Cardiac fibroblast (primary cell): ENCODE data around the gene PIGX.
"Not testable (repeated sequence)": the region's sequence is repeated elsewhere in the genome, so short reads cannot be mapped to it uniquely, and the experiment has no call there.

ENCODE experiments used
- DNase-seq, 2 donors: peaks; one replicate each; pipeline versions ENCODE4 v3.0.0 to v3.0.0-alpha.2; 2010; ENCODE audit warnings: low read depth in 2 of 2
- H3K4me3 ChIP-seq, 2 donors: replicated peaks in 1 of 2; 1 replicate in 1 of 2; 2 replicates in 1 of 2; pipeline ENCODE4 v1.5.1; 2011; ENCODE audit warnings: low read depth in 2 of 2, low read length in 2 of 2, mild to moderate bottlenecking in 2 of 2, moderate library complexity in 1 of 2
- CTCF ChIP-seq: IDR thresholded peaks from one replicate; pipeline ENCODE4 v1.5.1; 2011; ENCODE audit warnings: low read depth, mild to moderate bottlenecking, low read length, inconsistent platforms

The PIGX gene

GRCh38 chr3:196700801-196701200 is 11.4 kb upstream of the PIGX start:
- no peak for TF ChIP-seq CTCF
- no peak overlapping the region for H3K4me3 ChIP-seq
- no peak for DNase-seq

GRCh38 chr3:196706327-196706726 is 5.8 kb upstream of the PIGX start:
- TF ChIP-seq CTCF: no peak
- no peak overlapping the region for H3K4me3 ChIP-seq
- no peak for DNase-seq

GRCh38 chr3:196706731-196707130 is 5.4 kb upstream of the PIGX start:
- H3K4me3 ChIP-seq: no peak overlapping the region
- TF ChIP-seq CTCF: no peak
- DNase-seq: no peak

- DNase-seq: no peak
These were observed 4.6 kb upstream of the PIGX start for GRCh38 chr3:196707566-196707965.

DNA sequence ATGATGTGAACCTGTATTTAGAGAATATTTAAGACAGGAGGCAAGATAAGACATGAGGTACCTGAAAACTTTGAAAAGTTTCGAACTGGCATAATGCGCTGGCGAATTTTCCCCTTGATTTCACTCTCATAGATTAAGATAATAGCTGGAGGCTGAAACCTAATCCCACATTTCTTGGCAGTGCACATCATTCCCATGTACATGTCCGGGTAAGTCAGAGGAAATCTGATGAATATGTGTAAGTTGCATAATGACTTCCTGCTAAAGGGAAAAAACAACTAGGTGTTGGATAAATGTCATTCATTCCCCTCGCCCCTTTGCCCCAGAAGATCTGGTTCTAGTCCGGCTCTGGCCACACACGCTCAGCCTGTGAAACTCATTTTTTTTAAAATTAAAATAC is 3.7 kb upstream of the PIGX start:
- DNase-seq: peak; percentile 11 to 31
- H3K4me3 ChIP-seq: no peak overlapping the region
- TF ChIP-seq CTCF: no peak

More at GRCh38 chr3:196707566-196707965, 4.6 kb upstream of the PIGX start:
- TF ChIP-seq CTCF: no peak
- H3K4me3 ChIP-seq: no peak overlapping the region

DNA sequence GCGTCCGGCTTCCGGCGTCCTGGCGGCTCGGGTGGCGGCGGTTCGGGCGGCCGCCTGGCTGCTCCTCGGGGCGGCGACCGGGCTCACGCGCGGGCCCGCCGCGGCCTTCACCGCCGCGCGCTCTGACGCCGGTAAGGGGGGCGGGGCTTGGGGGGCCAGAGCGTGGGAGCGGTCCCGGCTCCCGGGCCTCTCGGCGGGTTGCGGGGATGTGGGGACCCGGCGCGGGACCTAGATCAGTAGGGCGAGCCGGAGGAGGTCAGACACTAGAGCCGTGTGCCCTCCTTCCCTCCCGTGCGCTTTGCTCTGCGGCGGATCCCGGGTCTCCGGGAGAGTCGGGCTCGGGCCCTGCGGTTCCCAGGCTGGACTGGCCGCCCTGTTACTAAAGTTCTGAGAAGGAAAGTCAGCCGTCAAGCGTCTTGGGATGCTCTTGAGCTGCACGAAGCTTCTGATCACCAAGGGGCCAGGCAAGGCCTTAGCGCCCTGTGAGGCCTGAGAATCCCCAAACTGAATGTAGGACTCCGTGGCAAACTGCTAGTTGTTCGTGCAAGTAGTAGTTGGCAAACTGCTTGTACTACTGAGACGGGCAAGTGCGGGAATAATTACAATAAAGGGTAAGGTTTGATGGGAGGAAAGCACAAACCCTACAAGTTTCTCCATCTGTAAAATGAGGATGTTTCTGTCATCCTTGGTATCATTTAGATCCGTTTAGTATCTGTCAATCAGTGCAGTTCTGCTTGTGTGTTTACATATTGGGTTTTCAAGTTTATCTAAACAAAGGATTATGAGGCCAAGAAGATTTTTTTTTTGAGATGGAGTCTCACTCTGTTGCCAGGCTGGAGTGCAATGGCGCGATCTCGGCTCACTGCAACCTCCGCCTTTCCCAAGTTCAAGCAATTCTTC is 587 bp downstream of the PIGX start:
- DNase-seq: peak; percentile 67 to 74
- no peak for TF ChIP-seq CTCF
- H3K4me3 ChIP-seq: peak overlapping the region; percentile 71 to 90

GRCh38 chr3:196717162-196717561 is 5.0 kb downstream of the PIGX start:
- DNase-seq, H3K4me3 ChIP-seq: not testable (repeated sequence)
